Lung (tissue), 12 donors: ENCODE data around the gene IL23R. TPM values are rescaled to one million over a fixed set of nuclear protein-coding genes. Genes with fewer than 3 reads are reported as not detected.

Experiments used
- ATAC-seq: fragments of 200-7000 bp; cut with Tn5 transposase; one replicate; pipeline ENCODE4 v1.9.1; 2020; ENCODE audit warnings: moderate number of reproducible peaks; ENCODE audit not compliant: insufficient read depth, low FRiP score
- DNase-seq, 3 donors: peaks; one replicate each; pipeline ENCODE4 v3.0.0-alpha.2; 2013 to 2017
- H3K27ac ChIP-seq, 2 donors: one replicate each; pipeline ENCODE4 v1.5.1; 2013; ENCODE audit warnings: mild to moderate bottlenecking in 2 of 2, moderate library complexity in 2 of 2, control low read depth in 1 of 2, inconsistent platforms in 1 of 2, low read depth in 1 of 2, low read length in 1 of 2
- H3K27me3 ChIP-seq, 3 donors: one replicate each; pipeline ENCODE4 v1.5.1; 2013; ENCODE audit warnings: low read length in 2 of 3; ENCODE audit not compliant: control insufficient read depth in 3 of 3, insufficient read depth in 3 of 3
- H3K36me3 ChIP-seq, 4 donors: one replicate each; pipeline ENCODE4 v1.5.1; 2013; ENCODE audit warnings: low read length in 4 of 4, mild to moderate bottlenecking in 1 of 4, moderate library complexity in 1 of 4; ENCODE audit not compliant: control insufficient read depth in 4 of 4, insufficient read depth in 4 of 4
- H3K4me1 ChIP-seq, 5 donors: one replicate each; pipeline ENCODE4 v1.5.1; 2013; ENCODE audit warnings: low read length in 5 of 5, mild to moderate bottlenecking in 2 of 5, moderate library complexity in 1 of 5; ENCODE audit not compliant: control insufficient read depth in 5 of 5, insufficient read depth in 5 of 5
- H3K4me3 ChIP-seq: one replicate; pipeline ENCODE4 v1.5.1; 2013; ENCODE audit warnings: mild to moderate bottlenecking, control low read depth, moderate library complexity
- H3K9ac ChIP-seq, 2 donors: one replicate each; pipeline ENCODE4 v1.5.1; 2013; ENCODE audit warnings: low read length in 2 of 2, control low read depth in 1 of 2; ENCODE audit not compliant: insufficient read depth in 1 of 2
- H3K9me3 ChIP-seq, 4 donors: one replicate each; pipeline ENCODE4 v1.5.1; 2013; ENCODE audit warnings: low read length in 3 of 4, mild to moderate bottlenecking in 1 of 4, moderate library complexity in 1 of 4; ENCODE audit not compliant: control insufficient read depth in 4 of 4, insufficient read depth in 3 of 4
- WGBS, 2 donors: extraction: QIAGEN DNeasy Blood & Tissue Kit; methylation state at CpG; one replicate each; pipeline ENCODE4 v1.1.7; 2013; 5-methylcytosine and 5-hydroxymethylcytosine counted together
- polyA plus RNA-seq, 2 donors: library from polyadenylated mRNA; stranded (reverse); fragments of 200-250 nt; gene quantifications; one replicate each; pipeline ENCODE4 v1.2.1, GENCODE V29; 2013
- total RNA-seq, 2 donors: library from RNA; depleted of rRNA in 1 of 2; stranded (reverse); fragments of >200 nt in 1 of 2; gene quantifications; one replicate each; pipeline ENCODE4 v1.2.1, GENCODE V29; 2014 to 2021
- TF ChIP-seq, protein P1 (sequence below): IDR thresholded peaks from 2 replicates; pipeline ENCODE4 v1.5.1; 2012; ENCODE audit warnings: mild to moderate bottlenecking; ENCODE audit errors: control extremely low read depth, extremely low read depth
- donor health status: control.
- donor health status: control.
- donor health status: Bipolar disorder and iron deficiency.
- donor health status: healthy.
- donor health status: DM: yes; HTN: yes; CAD: no.

IL23R gene
- total and polyA plus RNA-seq, 4 donors = 0.03 to 0.60 (median 0.15) TPM; not detected in 1

- Histone ChIP-seq H3K4me3 (no peak overlapping the region), H3K27me3 (no peaks in the 10 kb centered on the region), H3K4me1 (no peaks in the 10 kb centered on the region), H3K9me3 (peaks cover 0 to 1% (median 0%) of the 10 kb centered on the region in 4 donors), H3K36me3 (no peaks in the 10 kb centered on the region), H3K27ac (no peak overlapping the region), H3K9ac (no peak overlapping the region)
- DNase-seq = no peak
- TF ChIP-seq, protein P1, sequence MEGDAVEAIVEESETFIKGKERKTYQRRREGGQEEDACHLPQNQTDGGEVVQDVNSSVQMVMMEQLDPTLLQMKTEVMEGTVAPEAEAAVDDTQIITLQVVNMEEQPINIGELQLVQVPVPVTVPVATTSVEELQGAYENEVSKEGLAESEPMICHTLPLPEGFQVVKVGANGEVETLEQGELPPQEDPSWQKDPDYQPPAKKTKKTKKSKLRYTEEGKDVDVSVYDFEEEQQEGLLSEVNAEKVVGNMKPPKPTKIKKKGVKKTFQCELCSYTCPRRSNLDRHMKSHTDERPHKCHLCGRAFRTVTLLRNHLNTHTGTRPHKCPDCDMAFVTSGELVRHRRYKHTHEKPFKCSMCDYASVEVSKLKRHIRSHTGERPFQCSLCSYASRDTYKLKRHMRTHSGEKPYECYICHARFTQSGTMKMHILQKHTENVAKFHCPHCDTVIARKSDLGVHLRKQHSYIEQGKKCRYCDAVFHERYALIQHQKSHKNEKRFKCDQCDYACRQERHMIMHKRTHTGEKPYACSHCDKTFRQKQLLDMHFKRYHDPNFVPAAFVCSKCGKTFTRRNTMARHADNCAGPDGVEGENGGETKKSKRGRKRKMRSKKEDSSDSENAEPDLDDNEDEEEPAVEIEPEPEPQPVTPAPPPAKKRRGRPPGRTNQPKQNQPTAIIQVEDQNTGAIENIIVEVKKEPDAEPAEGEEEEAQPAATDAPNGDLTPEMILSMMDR = no peak
- ATAC-seq = no peak
- 94 to 97% methylated on average over 3 of the region's 3 CpGs for WGBS, 2 donors
Observed at GRCh38 chr1:67270541-67270940, 104.3 kb downstream of the IL23R start.

DNA sequence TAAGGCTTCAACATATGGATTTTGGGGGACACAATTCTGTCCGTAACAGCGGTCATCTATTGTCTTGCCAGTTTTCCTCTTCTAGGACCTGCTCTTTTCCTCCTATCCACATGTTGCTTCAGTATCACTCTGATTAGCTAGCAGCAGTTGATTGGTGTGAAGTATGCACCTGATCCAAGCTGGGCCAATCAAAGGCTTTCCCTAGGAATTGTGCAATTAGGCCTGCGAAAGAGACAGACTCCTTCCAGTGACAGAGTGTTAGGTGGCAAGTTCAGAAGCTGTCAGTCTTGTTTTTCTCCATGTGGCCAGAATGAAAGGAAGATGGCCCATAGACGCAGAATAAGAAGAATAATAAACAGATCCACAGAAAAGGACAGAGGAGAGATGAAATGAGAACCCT lies 107.3 kb downstream of the IL23R start:
- Histone ChIP-seq H3K9me3 (peaks cover 0 to 1% (median 0%) of the 10 kb centered on the region in 4 donors), H3K27ac (no peak overlapping the region), H3K27me3 (no peaks in the 10 kb centered on the region), H3K36me3 (no peaks in the 10 kb centered on the region), H3K9ac (no peak overlapping the region), H3K4me3 (no peak overlapping the region), H3K4me1 (no peaks in the 10 kb centered on the region)
- no peak for DNase-seq
- TF ChIP-seq, protein P1 = no peak
- 84 to 90% methylated on average over 4 of the region's 4 CpGs for WGBS, 2 donors
- no peak for ATAC-seq

GRCh38 chr1:67274623-67275325 lies 108.5 kb downstream of the IL23R start:
- Histone ChIP-seq H3K4me1 (no peaks in the 10 kb centered on the region), H3K9me3 (peaks cover 0 to 1% (median 0%) of the 10 kb centered on the region in 4 donors), H3K4me3 (no peak overlapping the region), H3K9ac (no peak overlapping the region), H3K36me3 (no peaks in the 10 kb centered on the region), H3K27ac (no peak overlapping the region), H3K27me3 (no peaks in the 10 kb centered on the region)
- ATAC-seq (no peak), DNase-seq (no peak)
- WGBS, 2 donors = 85 to 88% methylated on average over 5 of the region's 5 CpGs
- TF ChIP-seq, protein P1 = no peak
